Cortex of kidney (tissue), 1 donor: Measurements from ENCODE around the gene ALMS1.
"Not testable (repeated sequence)": the region's sequence is repeated elsewhere in the genome, so short reads cannot be mapped to it uniquely, and the experiment has no call there.

Experiments used
- DNase-seq: peaks from one replicate; lab custom pipeline; 2025; lab: John Stamatoyannopoulos, UW

ALMS1 gene

GRCh38 chr2:73624625-73625024 is 239.0 kb downstream of the ALMS1 start:
- DNase-seq = not testable (repeated sequence)

GRCh38 chr2:73626237-73626636 is 240.6 kb downstream of the ALMS1 start:
- DNase-seq = not testable (repeated sequence)

- DNase-seq = not testable (repeated sequence)
Observed at GRCh38 chr2:73628493-73628892, 242.9 kb downstream of the ALMS1 start.

GRCh38 chr2:73630662-73631266 is 245.1 kb downstream of the ALMS1 start:
- DNase-seq = not testable (repeated sequence)

GRCh38 chr2:73636977-73637376 is 251.3 kb downstream of the ALMS1 start:
- DNase-seq = not testable (repeated sequence)

GRCh38 chr2:73638429-73638828 is 252.8 kb downstream of the ALMS1 start:
- no peak for DNase-seq

- DNase-seq = no peak
Observed at GRCh38 chr2:73640511-73640911, 254.9 kb downstream of the ALMS1 start.

- DNase-seq = no peak
Observed at GRCh38 chr2:73640946-73641766, 255.5 kb downstream of the ALMS1 start.

GRCh38 chr2:73641767-73642062 is 256.1 kb downstream of the ALMS1 start:
- no peak for DNase-seq

GRCh38 chr2:73642338-73643018 is 256.8 kb downstream of the ALMS1 start, which contains the start of gene NAT8:
TSS of gene NAT8 (minus strand) at chr2:73642422. CDS start at chr2:73641628, 794 bp downstream.
- no peak for DNase-seq

GRCh38 chr2:73647690-73648089 is 262.1 kb downstream of the ALMS1 start:
- DNase-seq = not testable (repeated sequence)

GRCh38 chr2:73651591-73652230 is 266.1 kb downstream of the ALMS1 start:
- no peak for DNase-seq

GRCh38 chr2:73652348-73652747 is 266.7 kb downstream of the ALMS1 start:
- no peak for DNase-seq

- DNase-seq = no peak
Observed at GRCh38 chr2:73654175-73654574, 268.5 kb downstream of the ALMS1 start.
